ENCODE data around the gene CYP11A1.

The CYP11A1 gene

DNA sequence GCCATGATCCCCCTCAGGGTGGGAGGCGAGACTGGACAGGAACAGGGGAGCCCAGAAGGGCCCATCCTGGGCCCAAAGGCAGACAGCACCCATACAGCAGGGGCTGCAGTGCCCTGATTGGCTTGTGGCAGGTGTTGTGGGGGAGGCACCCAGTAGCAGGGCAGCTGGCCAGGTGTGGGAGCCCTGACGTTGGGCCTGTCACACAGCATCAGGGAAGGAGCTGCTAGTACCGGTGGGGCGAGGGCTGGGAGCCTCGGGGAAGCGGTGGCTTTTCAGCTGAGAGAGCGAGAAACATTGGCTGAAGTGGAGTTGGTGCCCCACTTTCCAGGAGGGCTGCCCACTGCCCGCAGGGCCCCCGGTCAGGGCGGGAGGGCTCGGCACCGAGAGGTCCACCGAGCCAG, 19.7 kb upstream of the CYP11A1 start:
- DNase-seq: no peak

DNA sequence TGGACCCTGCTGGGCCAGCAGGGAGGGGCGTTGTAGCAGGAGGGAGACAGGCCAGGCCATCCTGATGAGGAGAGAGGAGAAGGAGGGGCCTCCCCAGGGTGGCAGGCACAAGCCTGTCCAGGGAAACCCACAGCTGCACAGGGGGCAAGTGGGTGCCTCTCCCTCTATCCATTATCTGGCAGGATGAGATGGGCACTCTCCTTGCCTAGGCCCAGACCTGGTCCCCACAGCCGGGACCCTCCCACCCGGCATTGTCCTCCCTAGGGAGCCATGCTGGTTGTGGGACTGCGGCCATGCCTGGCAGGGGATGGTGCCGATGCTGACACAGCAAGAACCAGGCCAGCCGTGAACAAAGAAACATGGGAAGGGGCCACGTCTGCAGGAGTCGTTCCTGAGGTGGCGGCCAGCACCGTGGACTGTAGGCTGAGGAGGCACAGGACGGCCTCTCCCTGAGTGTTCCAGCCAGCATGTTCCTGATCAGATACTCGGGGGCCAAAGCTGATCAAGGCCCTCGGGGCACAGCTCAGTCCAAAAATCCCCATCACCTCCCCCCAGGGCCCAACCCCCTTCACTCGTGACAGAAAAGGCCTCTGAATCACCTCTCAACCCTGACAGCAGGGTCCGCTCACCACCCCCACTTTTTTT, 19.2 kb upstream of the CYP11A1 start:
- no peak for DNase-seq

DNA sequence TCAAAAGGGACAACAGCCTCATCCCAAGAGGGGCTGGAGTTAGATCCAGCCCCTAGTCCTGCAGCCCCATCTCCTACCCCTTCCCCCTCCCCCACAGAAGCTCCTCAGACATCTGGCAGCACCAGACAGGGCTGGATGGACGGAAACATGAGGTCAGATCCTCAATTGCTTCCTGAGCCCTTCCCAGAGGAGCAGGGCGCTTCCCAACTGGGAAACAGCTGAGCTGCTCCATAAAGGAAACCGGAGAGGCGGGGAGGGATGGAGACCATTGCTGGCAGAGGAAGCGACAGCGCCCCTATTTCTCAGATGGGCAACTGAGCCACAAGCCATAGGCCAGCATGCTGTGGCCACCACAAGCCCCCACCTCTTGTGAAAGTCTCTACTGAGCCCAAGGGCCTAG, 18.3 kb upstream of the CYP11A1 start:
- no peak for DNase-seq

DNA sequence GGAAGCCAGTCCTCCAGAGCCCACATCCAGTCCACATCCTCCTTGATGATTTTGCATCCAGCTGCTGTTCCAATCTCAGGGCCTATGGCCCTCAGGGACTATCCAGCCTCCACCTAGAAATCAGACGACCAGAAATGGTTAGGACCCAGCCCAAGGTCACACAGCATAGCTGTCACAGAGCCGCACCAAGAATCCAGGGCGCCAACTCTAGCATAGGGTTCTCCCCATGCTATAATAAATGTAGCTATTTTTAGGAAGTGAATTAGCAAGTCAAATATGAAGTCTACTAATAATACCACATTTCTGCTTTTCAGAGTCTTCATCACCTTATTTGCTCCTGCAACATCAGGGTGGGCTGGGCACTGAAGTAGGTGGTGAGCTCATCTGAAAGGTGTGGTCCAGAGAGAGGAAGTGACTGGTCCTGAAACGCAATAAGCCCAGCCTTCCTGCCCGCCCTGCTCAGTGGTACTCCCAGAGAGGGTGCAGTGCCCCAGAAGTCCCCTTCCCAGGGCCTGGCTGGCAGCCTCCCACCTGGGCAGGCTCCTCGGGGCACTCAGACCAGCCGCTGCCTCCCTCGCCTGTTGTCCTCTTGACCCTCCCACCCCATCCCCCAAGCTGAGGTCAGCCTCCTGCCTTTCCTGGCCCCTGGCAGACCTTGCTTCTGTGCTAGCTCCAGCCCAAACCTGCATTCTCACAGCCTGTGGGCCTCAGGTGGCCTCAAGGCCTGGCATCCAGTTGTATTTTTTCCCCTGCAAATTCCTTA, 17.6 kb upstream of the CYP11A1 start:
- DNase-seq: no peak

DNA sequence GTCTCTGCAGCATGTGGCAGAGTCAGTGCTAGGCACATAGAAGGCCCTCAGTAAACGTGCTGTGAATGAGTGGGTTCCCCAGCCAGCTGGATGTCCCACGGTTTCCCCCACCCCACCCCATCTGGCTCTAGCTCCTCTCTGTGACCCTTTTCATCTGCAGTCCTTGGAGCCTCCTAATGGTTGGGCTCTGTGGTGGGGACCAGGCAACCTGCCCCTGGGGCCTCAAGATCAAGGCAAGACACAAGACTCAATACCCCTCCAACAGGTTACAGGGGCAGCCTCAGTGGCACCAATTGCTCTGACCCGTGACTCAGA, 17.1 kb upstream of the CYP11A1 start:
- DNase-seq: no peak

DNA sequence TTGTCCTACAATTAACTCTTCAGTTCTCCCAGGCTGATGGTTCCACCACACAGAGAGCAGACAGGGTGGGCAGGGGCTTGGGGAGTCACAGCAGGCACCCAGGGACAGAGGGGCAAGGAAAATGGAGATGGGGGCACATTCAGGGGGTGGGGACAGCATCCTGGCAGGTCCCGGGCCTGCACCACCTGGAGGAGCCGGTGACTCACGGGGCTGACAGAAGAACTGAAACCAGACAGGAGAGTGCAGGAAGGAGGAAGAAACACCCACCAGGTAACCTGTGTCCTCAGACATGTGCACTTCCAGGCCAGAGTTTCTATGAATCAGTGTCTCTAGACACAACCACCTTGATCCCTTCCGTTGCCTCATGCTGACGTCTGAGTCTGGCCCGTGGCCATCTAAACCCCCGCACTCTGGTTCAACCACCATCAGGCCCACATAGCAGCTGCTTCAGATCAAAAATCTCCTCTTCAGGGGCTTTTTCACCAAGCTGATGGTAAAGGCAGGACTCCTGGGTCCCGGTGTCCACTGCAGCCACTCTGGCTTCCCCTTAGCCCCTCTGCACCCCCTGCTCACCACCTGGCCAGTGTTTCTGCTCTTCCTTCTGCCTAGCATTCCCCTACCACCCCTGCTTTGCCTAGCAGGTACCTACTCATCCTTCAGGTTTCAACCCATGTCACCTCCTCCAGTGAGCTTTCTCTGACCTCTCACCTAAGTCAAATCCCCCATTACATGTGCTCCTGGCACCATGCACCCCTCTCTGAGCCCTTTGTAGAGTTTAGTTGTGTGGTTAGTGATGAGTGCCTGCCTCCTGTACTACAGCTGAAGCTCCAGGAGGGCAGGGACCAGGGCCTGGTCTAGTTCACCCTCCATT, 16.5 kb upstream of the CYP11A1 start:
- DNase-seq: peak; percentile 38

DNA sequence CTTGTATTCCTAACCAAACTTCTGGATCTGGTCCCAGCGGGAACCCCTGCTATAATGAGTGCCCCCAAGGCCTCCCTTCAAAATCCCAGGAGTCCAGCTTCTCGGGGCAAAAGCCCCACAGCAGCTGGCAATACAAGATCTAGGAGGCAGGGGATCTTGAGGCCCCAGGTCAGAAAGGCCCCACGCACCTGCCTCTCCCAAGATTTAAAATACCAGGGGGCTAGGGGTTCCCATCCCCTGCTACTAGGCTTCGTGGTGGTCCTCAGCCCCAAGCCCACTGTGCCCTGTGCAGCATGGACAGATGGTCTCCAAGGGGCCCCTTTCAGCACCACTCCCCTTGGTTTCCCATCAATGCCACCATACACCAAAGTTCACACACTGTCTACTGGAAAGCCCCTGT, 15.8 kb upstream of the CYP11A1 start:
- no peak for DNase-seq

DNA sequence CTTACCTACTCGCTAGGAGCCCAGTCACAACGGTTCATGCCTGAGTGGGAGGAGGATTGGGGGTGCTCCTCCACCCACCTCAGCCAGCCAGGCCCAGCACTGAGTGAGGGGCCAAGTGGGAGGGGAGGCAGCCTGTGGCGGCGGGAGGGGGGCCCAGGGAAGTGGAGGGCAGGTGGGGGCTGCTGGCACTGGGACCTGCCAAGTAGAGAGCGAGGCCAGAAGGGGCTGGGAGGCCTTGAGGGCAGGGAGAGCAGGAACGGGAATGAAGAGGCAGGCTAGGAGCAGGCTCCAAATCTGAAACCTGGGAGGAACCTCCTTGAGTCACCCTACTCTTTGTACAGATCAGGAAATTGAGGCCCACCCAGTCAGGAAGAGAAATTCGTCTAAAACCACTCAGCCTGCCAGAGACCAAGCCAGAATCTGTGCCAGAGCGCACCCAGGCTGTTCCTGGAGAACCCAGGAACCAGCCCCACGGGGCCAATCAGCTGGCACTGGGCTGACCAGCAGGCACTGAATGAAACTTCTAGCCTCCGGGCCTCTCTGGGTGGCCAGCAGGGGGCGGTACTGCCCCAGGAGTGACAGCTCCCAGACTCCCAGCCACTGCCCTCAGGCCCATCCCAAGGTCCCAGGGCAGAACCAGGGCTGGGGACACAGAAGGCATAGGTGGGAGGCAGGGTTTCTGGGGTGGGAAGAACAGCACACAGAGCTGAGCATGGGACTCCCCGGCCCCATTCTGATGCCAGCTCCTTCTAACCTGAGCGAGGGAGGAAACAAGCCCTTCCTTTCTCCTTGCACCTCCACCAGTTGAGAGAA, 14.8 kb upstream of the CYP11A1 start:
- DNase-seq: peak; percentile 65

DNA sequence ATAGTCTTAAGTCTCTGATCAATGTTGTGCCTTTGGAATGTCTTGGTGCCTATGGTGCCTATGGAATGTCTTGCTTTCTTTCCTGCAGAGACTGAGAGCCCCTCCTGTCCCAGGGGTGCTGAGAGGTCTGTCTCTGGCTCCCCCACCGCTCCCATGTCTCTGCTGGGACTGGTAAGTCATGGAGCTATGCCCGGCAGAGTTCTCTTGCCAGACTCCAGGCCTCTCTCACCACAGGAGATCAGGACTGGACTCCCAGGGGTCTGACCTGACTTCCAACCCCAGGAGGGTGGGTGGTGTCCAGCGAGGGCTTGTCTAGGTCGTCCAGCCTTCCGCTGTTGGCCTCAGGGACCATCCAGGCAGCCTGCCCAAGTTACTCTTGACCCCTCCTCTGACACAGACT, 14.0 kb upstream of the CYP11A1 start:
- no peak for DNase-seq

DNA sequence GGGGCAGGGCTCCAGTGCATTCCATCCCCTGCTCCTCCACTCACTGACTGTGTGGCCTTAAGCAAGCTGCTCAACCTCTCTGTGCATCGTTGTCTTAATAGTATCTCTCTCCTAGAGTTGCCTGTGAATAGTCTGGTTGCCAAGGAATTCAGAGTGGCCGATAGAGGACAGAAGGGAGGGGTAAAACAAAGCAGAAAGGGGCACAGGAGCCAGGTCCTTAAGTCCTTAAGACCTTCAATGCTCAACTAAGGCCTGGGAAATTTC, 13.7 kb upstream of the CYP11A1 start:
- no peak for DNase-seq

DNA sequence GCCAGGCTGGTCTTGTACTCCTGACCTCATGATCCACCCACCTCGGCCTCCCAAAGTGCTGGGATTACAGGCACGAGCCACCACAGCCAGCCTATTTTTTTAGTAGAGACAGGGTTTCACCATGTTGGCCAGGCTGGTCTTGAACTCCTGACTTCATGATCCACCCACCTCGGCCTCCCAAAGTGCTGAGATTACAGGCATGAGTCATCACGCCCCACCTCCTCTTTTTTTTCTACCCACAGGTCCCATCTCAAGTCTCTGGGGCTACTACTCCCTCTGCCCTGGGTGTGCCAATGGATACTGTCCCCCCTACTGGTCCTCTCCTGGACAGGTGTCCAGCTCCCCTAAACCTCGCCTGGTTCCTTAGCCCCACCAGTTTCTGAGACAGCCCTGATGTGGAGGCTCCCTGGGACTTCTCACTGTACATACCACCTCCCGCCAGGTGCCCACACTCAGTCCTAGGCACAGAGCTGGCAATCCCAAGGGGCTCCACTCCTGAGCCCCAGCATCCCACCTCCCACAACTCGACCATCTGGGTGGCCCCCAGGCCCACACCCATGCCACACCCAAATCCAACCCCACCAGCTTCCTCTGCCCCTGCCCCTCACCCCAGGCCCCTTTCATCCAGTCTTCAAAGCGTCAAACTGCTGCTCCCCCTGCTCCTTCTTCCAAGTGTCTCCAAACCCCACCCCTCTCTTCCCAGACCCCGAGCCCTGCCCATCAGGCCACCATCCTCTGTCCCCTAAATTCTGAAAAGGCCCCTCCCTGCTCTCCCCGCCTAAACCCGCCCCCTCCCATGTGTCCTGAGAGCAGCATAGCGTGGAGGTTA, 13.1 kb upstream of the CYP11A1 start:
- no peak for DNase-seq

DNA sequence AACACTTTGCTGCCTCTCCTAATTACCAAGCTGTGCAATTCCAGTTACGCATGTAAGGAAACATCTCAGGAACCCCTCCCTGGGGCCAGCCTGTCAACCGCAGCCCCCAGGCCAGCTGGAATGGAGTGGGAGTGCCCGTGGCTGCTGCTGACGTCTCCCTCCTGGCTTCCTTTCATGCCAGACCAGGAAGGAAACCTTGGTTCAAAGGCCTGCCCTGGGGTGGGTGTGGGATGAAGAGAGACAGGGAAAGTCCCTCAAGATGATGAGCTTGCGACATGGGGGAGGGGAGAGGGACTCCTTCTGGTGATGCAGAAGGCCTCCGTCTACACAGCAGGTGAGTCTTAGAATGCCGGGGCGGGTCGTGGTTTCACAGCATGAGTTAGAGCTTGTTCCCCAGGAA, 11.4 kb upstream of the CYP11A1 start:
- DNase-seq: no peak

DNA sequence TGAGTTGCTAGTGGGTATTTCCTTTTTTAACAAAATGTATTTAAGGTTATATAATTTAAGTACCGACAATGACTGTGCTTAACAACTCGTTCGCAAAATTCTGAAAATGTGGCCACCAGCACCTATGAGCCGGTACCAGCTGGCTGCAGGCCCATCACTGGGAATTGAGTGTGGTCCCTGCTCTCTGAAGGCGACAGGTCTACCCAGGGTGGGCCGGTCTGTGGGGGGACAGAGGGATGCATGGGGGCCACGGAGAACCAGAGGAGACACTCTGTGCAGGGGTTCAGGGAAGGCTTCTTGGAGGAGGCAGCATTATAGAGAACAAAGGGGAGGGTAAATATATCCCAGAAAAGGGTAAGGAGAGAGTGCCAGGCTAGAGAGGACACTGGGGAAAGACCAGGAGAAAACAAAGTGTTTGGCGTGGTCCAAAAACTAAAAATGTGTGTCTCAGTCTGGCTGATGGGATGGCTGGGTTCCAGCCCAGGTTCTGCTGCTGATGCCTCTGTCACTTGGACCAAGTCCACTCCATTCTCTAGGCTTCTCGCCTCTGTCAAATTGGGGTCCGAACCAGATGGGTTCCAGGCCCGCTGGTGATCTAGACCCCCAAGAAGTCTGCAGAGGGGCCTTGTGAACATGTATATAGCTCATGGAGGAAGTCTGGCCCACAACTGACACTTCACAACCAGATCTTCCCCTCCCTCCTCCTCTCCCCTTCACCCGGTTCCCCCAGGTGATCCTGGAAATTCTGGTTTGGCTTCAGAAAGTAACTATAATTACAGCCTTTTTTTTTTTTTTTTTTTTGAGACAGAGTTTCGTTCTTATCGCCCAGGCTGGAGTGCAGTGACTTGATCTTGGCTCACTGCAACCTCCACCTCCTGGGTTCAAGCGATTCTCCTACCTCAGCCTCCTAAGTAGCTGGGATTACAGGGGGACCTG, 10.7 kb upstream of the CYP11A1 start:
- no peak for DNase-seq

DNA sequence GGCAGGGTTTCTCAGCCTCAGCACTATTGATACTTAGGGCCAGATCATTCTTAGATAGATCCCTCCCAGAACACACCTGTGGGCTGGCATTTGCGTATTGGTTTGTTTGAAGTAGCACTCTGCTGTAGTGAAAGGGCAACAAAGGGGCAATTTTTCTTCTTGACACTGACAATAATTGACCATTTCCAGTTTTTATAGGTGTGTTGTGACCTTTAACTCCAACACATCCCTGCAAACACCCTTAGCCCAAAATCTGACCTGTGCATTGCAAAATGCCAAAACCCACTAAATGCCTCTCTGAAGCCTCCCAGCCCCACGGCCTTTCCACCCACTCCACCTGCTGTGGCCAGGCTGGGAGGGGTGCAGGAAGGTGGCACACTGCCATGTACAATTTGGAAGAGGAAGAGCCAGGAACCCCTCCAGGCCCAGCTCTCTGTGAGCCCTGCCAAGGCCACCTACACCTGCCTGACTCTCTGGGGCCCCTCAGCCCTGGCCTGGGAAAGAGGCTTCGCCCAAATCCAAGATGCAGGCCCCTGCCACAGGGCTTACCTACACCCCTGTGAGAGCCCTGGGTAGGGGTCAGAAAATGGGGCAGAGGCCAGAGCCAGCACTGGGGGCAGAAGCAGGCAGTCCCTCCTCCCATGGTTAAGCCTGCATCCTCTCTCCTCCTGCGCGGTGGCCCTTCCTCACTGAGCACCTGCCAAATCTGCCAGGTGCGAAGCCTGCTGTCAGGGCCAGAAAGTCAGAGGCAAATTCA, 9.6 kb upstream of the CYP11A1 start:
- no peak for DNase-seq

DNA sequence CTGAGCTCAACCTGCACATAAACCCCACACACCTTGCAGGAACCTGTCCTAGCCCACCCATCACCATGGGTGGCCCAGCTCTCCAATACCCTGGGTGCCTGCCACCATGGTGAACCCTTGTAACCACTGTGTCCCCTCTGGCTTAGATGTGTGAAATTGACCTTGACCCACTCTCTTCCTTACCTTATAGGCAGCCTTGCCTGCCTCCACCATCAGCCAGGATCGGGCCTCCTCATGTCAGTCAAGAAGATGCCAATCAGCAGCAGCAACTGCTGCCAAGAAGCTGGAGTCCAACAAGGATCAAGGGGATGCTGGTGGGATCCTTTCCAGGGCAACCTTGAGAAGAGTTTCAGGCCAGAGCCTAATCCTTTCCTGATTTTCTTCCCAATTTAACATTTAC, 8.8 kb upstream of the CYP11A1 start:
- DNase-seq: no peak

DNA sequence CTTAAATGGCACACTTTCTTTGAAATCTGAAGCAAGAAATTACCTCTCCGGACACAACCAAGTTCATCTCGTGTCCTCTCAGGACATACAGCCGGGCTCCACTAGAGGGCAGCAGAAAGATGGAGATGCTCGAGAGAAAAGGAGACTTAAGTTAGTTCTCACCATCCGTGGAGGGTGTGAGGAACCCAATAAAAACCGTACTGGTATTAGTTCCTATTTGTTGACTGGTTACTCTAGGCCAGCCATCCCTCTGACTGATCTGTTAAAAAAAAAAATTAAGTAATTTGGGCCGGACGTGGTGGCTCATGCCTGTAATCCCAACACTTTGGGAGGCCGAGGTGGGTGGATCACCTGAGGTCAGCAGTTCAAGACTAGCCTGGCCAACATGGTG, 7.9 kb upstream of the CYP11A1 start:
- DNase-seq: peak; percentile 65

DNA sequence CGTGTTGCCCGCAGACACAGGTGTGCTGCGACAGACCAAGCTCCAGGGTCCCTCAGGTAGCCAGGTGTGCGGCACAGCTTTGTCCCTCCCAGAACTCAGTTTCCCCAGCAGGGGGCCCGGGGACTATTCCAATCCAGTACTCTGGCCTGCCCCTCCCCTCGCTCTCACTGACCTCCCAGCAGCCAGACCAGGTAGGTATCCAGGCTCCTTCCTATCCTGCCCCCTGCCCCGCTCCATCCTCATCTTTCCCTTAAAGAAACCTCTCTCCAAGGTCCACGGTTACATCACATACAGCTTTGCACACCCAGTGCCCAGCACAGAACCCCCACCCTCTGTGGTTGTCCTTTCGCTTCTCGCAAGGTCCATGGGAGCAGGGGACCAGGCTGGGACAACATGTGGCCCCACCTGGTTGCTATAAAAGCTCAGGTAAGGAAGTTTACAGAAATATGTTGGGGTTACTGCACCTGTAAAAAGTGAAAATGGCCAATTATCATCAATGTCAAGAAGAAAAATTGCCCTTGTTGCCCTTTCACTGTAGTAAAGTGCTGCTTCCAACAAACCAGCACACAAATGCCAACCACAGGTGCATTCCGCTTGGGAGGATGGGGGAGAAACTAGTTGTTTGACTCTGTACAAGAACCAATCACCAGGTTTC, 7.3 kb upstream of the CYP11A1 start:
- no peak for DNase-seq

DNA sequence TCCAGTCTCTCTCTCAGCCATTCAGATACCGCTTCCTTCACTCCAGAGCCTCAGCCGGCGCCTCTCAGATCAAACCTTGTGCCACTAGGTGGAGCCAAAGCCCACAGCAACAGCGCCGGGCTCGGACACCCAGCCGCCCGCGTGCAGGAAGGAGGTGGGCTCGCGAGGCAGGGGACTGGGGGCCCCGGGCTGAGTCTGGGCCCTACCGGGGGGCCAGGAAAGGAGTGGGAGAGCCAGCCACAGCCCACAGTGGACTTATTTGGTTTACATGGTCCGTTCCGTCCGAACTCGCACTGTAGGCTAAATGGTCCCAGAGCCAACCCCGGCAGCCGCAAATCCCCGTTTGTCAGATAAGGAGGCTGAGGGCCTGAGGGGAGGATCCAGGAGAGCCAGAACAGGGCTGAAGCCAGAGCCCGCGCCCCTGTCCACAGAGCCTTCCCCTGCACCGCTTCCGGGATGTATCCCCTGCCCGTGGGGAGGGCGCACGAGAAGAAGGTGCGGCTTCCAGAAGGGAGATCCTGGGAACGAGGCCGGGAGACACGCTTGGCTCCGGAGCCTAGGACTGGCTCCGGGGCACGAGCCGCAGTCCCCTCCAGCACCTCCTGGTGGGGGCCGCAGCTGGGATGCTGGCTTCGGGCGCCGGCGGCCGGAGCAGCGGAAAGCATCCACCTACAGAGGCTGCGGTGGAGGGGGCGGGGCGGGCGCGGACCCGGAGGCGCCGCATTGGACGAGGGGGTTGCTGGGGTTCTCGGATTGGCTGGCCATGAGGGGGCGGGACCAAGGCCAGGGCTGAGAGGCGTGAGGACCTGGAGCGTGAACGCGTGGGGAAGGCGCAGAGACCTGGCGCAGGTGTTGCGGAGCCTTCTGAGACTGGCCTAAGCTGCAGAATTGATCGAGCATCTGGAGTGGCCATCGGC, 6.5 kb upstream of the CYP11A1 start:
- DNase-seq: peak; percentile 89

All from activated CD4-positive, alpha-beta T cell treated with anti-CD3 and anti-CD28 coated beads for 1 hour (primary cell).